ENCODE measurements around the gene POU6F2.

- TF ChIP-seq CTCF (IDR thresholded peaks at IDR 0.05; ENCODE audit: low read depth, low read length, poor library complexity, severe bottlenecking) (no peak), EZH2phosphoT487 (IDR thresholded peaks at IDR 0.05; ENCODE audit: borderline replicate concordance, low read length) (no peak)
Measured at GRCh38 chr7:39091774-39092173, 114.1 kb downstream of the POU6F2 start.

Data from DOHH2 (cell line).